GM18867 (cell line): ENCODE measurements around the gene BIRC2.

ENCODE experiments used
- ATAC-seq: cut with Tn5 transposase; IDR thresholded peaks from one replicate; pipeline ENCODE4 v1.9.1; 2021; ENCODE audit warnings: mild to moderate bottlenecking, moderate library complexity; ENCODE audit not compliant: unreplicated experiment

BIRC2 gene

DNA sequence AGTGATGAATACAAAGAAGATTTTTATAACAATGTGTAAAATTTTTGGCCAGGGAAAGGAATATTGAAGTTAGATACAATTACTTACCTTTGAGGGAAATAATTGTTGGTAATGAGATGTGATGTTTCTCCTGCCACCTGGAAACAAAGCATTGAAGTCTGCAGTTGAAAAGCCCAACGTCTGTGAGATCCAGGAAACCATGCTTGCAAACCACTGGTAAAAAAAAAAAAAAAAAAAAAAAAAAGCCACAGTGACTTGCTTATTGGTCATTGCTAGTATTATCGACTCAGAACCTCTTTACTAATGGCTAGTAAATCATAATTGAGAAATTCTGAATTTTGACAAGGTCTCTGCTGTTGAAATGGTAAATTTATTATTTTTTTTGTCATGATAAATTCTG lies 24.5 kb upstream of the BIRC2 start:
- no peak for ATAC-seq

DNA sequence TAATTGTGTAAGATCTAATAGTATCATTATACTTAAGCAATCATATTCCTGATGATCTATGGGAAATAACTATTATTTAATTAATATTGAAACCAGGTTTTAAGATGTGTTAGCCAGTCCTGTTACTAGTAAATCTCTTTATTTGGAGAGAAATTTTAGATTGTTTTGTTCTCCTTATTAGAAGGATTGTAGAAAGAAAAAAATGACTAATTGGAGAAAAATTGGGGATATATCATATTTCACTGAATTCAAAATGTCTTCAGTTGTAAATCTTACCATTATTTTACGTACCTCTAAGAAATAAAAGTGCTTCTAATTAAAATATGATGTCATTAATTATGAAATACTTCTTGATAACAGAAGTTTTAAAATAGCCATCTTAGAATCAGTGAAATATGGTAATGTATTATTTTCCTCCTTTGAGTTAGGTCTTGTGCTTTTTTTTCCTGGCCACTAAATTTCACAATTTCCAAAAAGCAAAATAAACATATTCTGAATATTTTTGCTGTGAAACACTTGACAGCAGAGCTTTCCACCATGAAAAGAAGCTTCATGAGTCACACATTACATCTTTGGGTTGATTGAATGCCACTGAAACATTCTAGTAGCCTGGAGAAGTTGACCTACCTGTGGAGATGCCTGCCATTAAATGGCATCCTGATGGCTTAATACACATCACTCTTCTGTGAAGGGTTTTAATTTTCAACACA lies 23.3 kb upstream of the BIRC2 start:
- no peak for ATAC-seq

DNA sequence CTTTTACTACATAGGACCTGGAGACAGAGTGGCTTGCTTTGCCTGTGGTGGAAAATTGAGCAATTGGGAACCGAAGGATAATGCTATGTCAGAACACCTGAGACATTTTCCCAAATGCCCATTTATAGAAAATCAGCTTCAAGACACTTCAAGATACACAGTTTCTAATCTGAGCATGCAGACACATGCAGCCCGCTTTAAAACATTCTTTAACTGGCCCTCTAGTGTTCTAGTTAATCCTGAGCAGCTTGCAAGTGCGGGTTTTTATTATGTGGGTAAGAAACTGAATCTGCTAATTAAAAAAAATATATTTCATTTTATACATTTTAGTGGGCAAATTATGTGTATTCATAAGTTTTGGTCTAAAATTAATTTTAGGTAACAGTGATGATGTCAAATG lies 21.9 kb upstream of the BIRC2 start:
- ATAC-seq: no peak

DNA sequence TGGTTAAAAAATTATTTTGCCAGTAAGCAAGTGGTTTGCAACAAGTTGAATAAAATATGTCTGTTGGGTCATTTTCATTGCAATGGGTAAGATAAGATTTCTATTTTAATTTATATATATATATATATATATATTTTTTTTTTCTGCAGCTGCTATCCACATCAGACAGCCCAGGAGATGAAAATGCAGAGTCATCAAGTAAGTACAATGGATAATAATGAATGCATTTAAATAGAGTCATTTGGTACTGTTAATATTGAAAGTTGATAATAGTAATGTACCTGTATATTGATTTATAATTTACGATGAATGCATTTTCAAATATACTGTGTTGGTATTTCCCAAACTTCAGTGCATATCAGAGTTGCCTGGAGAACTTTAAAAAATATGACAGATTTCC lies 18.3 kb upstream of the BIRC2 start:
- no peak for ATAC-seq

DNA sequence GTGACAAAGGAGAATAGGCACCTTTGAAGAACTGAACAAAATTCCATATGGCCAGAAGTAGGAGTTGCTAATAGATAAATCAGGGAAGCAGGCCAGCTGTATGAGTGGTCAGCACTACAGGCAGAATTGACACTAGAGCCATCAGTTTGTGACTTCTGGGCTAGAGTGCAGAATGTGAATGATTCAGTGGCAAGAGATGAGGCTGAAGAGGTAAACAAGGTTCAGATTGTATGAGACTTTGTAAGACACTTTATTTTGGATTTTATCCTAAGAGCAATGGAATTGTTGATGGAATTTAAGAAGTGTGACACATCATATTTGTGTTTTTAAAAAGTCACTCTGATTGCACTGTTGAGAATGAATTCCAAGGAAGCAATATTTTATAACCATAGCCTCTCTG lies 16.8 kb upstream of the BIRC2 start:
- ATAC-seq: no peak

DNA sequence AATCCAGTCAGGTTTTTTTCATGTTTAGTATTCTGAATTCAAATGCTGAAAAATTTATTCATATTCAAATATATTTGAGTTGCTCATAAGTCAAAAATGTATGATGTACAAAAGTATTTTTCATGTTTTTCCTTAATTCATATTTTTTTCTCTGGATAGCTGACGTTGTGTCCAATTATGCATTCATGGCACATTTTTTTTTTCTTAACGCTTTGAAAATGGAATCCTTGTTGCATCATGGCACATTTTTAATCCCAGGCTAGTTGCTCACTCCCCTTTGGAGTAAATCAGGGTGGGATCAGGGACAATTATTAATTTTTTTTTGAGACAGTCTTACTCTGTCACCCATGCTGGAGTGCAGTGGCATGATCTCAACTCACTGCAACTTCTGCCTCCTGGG lies 15.7 kb upstream of the BIRC2 start:
- ATAC-seq: no peak

DNA sequence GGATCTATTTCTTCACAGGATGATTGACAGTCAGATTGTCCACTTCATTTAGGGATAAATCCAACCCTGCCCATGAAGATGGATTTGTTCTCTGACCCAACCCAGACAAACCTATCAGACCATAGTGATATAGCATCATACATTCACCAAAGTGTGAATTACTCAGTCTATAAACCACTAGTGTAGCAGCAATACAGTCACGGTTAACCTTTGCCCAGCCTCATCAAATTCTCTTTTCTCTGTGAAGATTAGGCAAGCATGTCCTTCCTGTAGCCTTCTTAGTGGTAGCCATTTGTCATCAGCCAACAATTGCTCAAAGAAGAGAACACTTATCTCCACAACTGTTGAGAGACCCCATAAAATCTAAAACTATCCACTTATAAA lies 14.4 kb upstream of the BIRC2 start:
- no peak for ATAC-seq

DNA sequence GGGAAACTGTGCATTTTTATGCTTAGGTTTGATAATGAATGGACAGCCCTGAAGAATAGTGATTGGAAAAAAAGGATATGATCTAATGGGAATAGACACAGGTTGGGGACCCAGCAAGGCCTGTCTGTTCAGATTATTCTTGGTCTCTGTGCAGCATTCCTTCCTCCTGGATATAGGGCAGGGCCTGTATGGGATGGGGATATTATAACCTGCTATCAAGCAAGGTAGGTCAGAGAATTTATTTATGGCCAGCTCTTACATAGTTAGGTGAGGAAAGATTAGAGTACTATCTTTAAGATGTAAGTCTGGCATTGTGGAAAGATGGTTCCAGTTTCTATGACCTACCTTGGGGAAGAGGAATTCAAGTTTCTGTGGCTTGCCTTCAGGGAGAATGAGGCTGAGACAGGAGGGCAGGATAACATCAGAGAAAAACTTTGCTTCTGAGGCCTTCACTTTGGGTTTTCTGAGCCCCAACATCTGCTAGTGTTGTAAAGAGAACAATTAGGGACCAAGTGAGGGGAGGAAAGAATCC lies 8.5 kb upstream of the BIRC2 start:
- no peak for ATAC-seq

DNA sequence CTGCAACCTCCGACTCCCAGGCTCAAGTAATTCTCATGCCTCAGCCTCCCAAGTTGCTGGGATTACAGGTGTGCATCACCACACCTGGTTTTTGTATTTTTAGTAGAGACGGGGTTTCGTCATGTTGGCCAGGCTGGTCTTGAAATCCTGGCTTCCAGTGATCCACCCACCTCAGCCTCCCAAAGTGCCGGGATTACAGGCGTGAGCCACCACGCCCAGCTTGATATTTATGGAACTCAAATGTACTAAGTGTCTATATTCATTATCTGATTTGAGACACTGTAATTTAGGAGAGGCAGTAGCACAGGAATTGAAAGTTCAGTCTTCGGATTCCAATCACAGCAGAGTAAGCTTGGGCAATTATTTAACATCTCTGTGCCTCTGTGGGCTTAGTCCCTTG lies 5.7 kb upstream of the BIRC2 start:
- peak; percentile 15 for ATAC-seq

DNA sequence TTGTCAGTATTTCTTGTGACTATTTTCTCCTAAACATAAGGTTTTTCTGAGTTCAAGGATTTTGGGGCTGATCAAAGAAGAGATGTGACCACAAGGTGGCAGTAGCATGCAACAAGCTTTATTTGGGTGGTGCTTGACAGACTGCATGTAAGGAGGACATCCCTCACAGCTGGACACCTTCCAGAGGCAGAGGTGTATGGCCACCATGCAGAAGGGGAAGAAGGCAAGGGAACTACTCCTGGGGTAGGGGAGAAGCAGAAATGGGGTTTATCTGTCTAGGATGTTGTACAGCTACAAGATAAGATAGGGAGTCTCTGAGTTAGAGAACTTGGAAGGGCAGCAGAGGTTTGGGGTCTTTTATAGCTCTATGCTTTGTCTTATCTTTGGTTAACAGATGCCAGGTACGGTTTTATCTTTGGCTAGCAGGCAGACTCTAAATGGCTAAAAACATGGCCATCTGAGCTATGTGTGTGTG lies 5.1 kb upstream of the BIRC2 start:
- peak; percentile 52 for ATAC-seq

DNA sequence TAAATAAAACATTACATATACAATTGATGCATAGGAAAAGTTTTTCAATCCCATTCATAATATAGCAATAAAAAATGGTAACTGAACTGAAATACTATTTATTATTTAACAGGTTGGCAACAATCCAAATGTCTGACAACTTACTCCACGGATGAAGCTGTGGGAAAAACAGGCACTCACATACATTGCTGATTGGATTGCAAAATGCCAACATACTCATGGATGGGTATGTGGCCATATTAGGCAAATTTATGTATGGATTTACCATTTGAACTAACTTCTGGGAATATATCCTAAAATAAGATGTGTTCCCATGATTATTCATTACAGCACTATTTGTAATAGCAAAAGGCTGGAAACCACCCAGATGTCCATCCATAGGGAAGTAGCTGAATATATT lies 3.2 kb upstream of the BIRC2 start:
- ATAC-seq: no peak

DNA sequence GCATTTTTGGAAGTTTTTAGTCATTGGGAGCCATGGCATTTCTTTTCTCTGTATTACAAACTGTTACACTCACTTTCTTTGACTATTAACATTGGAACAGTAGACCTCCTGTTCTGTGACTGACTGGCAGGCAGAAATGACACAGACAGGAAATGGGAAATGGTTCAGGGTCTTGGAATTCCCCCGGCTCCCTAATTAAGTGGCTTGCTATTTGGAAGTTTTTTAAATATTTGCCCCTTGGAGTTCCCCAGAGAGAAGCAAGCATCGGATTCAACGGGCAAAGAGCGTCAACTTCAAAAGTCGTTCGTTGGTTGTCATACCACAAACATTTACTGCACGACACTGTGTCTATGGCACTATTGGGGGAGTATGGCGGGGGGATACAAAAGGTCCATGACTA lies 1.1 kb upstream of the BIRC2 start:
- no peak for ATAC-seq

DNA sequence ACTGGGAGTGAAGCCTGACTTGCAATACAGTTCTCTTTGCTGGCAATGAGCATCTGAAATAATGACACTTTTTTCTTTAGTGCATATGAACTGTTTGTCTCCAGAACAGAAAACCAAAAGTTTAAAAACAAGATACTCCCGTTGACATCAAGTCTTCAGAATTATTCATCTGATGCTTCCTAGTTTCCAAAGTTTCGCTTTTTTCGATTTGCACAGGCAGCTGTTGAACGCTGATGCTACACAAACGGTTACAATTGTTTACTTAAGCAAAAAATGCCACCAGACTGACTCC lies 612 bp upstream of the BIRC2 start:
- no peak for ATAC-seq

DNA sequence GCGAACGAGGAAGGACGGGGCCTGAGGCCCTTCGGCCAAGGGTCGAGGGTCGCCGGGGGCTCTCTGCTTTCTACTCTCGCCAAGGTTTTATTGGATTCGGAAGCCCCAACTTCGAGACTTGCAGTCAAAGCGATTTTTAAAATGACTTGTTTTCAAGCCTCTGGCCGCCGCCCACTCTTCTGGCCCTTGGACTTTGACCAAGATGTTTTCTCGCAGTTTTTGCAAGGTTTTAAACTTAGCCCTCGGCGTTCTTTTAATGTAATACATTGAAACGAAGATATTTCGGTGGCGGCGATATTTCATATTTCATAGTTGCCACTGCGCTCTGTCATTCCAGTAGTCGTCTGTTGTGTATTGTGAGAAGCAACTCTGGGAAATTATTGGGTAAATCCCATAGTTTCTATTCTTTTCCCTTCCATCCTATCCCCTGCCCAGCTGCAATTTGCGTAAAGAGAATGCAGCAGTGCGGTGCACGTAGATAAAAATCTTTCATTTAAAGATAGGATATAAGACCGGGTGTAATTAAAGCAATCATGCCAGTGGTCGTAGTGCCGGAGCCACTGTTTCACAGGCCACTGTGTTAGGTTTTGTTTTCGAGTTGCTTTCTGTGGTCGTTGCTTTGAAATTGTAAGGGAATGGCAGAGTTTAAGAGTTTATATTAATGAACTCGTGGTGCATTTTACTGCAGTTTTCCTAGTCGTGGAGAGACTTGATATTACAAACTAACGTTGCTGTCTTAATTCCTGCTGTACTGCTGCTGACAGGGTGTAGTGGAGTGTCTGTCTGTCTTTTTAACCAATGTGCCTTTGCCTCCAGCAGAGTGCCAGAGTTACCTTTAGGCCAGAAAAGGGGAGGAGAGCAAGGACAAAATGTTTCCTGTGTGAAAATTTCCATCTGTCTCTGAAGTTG lies 702 bp downstream of the BIRC2 start:
- peak; percentile 25 for ATAC-seq

DNA sequence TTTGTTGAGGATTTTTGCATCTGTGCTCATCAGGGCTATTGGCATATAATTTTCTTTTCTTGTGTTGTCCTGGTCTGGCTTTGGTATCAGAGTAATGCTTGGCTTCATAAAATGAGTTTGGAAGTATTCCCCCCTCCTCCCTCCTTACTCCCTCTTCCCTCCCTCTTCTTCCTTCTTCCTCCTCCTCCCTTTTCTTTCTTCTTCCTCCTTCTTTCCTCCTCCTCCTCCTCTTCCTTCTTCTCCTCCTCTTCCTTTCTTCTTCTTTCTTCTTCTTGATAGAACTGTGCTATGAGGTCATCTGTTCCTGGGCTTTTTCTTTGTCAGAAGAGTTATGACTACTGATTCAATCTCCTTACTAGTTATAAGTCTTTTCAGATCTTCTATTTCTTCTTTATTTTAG lies 10.1 kb downstream of the BIRC2 start:
- no peak for ATAC-seq

DNA sequence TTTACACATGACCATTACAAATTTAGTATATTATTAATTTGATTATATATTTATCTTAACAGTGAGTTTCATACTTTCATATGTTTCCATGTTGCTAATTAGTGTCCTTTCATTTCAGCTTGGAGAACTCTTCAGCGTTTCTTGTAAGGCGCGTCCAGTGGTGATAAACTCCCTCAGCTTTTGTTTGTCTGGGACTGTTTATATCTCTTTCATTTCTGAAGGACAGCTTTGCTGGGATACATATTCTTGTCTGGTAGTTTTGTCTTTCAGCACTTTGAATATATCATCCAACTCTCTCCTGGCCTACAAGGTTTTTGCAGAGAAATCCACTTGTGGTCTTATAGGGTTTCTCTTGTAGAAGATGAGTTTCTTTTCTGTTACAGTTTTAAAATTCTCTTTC lies 12.4 kb downstream of the BIRC2 start:
- no peak for ATAC-seq

DNA sequence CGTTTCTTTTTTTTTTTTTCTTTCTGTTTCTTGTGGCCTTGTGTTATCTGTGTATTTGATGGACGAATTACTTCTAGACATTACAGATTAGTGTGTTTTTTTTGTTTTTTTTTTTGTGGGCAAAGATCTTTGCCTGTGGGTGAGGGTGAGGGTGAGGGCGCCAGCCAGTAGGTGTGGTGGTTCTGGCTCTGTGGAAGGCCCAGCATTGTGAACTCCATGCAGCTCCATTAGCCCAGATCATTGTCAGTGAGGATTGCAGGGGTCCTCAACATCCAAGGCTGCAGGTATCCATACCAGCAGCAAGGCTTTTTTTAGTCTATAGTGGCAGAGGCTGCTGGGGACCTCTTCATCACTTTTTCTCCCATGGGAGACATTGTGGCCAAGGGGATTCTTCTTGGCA lies 13.7 kb downstream of the BIRC2 start:
- no peak for ATAC-seq

DNA sequence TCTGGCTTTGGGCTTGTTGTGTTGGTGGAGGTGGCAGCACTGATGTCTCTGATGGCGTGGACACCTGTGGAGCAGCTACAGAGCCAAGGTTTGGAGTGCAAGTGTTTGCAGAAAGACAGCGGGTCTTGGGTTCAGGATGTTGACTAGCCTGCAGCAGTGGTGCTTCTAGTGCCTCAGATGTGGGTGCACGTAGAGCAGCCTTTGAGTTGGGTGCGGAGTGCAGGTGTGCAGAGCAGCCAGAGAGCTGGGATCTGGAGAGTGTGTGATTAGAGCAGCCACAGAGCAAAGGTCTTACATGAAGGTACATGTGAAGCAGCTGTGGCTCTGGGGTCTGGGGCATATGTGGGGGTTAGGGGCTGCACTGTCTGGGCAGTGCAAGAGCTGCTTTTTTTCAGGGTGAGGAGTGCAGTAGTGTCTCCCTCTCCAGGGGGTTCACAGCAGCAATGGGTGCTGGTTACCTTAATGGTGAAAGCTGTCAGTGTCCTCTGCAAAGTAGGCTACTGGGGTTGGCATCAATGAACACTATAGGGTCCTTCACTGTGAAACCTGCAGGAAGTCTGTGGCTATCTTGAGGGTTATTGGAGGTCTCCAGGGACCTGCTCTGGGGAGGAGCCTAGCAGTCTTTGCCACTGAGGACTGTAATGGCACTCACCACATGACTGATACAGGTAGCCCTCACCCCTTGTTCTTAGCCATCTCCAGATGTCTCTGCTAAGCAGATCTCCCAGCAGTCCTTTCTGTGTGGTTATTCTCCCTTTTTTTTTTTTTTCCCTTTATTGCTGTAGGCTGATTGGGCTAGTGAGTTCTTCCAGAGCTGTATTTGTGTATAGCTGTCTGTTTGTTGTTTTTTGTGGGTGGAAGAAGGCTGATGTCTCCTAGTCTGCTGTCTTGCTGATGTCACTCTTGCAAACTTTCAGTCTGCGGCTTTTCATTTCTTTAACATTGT lies 14.3 kb downstream of the BIRC2 start:
- no peak for ATAC-seq

DNA sequence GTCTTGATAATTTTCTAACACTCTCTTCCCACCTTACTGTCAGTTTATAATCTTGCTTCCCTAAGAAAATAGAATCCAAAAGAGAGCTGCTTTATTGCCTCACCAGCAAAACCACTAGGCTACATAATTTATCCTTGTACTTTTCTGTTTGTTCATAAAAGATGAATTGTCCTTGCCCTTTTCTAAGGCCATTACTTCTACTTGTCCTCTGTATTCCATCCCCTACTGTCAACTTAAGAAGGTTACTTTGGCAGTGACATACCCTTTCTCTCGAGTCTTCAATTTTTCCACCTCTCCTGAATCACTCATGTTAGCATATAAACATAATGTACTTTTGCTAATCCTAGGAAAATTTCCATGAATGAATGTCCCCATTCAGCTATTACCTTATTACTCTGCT lies 18.0 kb downstream of the BIRC2 start:
- no peak for ATAC-seq

DNA sequence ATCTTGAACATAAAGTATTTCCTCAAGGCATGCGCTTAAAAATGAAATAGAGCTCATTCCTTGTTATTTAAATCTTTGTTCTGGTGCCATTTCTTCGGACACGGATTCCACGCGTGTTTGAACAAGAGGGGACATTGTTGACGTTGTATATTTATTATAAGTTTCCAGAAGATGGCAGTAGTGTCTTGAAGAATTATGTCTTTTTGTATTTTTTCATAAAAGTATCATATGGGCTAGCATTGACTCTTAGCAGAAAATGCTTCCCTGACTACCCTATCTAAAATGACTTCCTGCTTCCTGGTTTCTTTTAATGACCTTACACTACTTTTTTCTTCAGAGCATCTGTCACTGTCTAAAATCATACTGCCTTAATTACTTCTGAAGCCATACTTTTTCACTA lies 20.4 kb downstream of the BIRC2 start:
- no peak for ATAC-seq

DNA sequence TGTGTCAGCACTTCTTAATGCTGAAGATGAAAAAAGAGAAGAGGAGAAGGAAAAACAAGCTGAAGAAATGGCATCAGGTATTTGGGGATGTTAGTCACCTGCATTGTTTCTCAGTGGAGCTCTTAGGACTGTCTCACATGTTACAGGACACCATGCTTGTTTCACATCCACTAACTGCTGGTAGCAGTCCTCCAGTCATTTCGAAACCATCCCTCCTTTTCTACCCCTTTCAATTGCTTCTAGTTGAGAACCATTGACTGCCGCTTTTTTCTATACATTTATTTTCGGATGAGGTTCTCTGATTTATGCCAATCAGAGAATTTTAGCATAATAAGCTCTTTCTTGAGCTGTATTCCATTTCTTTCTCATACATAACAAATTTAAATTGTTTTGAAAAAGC lies 21.5 kb downstream of the BIRC2 start:
- peak; percentile 100 for ATAC-seq
